GM12891 (cell line): ENCODE measurements around the gene AVPR2.

Experiments
- POLR2A ChIP-seq: IDR thresholded peaks from 2 replicates; pipeline ENCODE4 v1.6.1; 2011; ENCODE audit warnings: low read depth, low read length, control low read depth
- POLR2AphosphoS5 ChIP-seq: IDR thresholded peaks from 2 replicates; pipeline ENCODE4 v1.6.1; 2011; ENCODE audit warnings: low read depth, low read length, control low read depth
- TAF1 ChIP-seq: IDR thresholded peaks from 2 replicates; pipeline ENCODE4 v1.6.1; 2011; ENCODE audit warnings: low read depth, low read length, control low read depth

- TF ChIP-seq TAF1 (no peak), POLR2A (no peak; the same call in 1 of the 2 replicates), POLR2AphosphoS5 (no peak)
These were observed 22.6 kb downstream of the AVPR2 start for GRCh38 chrX:153926858-153927671.
